GM12878 (cell line): ENCODE results near the gene B4GALT4. TPM values are rescaled to one million over a fixed set of nuclear protein-coding genes. Genes with fewer than 3 reads are reported as not detected.

Experiments used
- ATAC-seq: fragments of 200-7000 bp; cut with Tn5 transposase; 3 replicates; pipeline ENCODE4 v1.9.1; 2020; ENCODE audit warnings: mild to moderate bottlenecking, moderate library complexity
- BruUV-seq: library from RNA; stranded (reverse); fragments of 400-500 nt; replicated peaks from 2 replicates; lab custom pipeline; 2021; lab: Mats Ljungman, UMichigan
- CTCF ChIA-PET: fragments of 300-600 bp; sonication (Branson Sonifier 250); formaldehyde crosslinking; extraction: SDS; loops from one replicate; lab custom pipeline; 2021; ENCODE audit warnings: inconsistent platforms; lab: Yijun Ruan, JAX
- POLR2A ChIA-PET: fragments of 350-600 bp; formaldehyde crosslinking; extraction: SDS; loops from one replicate; lab custom pipeline; 2021; ENCODE audit warnings: inconsistent platforms; lab: Charles Lee
- RAD21 ChIA-PET: fragments of 300-600 bp; sonication (Branson Sonifier 250); formaldehyde crosslinking; loops from one replicate; lab custom pipeline; 2023; ENCODE audit warnings: antibody characterized with exemption; ENCODE audit not compliant: unreplicated experiment; lab: Charles Lee
- SMC1A ChIA-PET: fragments of 300-600 bp; sonication (Branson Sonifier 250); formaldehyde crosslinking; loops from one replicate; lab custom pipeline; 2023; ENCODE audit not compliant: unreplicated experiment, uncharacterized antibody; lab: Charles Lee
- DNase-seq: peaks from one replicate; pipeline ENCODE4 v3.0.0-alpha.2; 2011; ENCODE audit warnings: low read depth, low spot score
- FAIRE-seq: peaks from 3 replicates; lab custom pipeline; 2011; peaks lifted over from hg19 to GRCh38; lab: Jason Lieb, UNC
- H2AFZ ChIP-seq: 2 replicates; pipeline ENCODE4 v1.6.0; 2011; ENCODE audit warnings: low read depth, low read length, control low read depth; ENCODE audit not compliant: control insufficient read depth
- H3K27ac ChIP-seq: 2 replicates; pipeline ENCODE4 v1.5.1; 2011; ENCODE audit warnings: control low read depth; ENCODE audit not compliant: control insufficient read depth, insufficient read depth
- H3K27me3 ChIP-seq, 2 experiments: replicated peaks in 1 of 2; 2 replicates each; pipeline versions ENCODE4 v1.6.0 to v1.6.1; 2011; ENCODE audit warnings: low read length in 1 of 2; ENCODE audit not compliant: control insufficient read depth in 2 of 2, insufficient read depth in 2 of 2
- H3K36me3 ChIP-seq, 2 experiments: 2 replicates each; pipeline ENCODE4 v1.5.1; 2011; ENCODE audit warnings: low read length in 1 of 2; ENCODE audit not compliant: control insufficient read depth in 2 of 2, insufficient read depth in 2 of 2
- H3K4me1 ChIP-seq: 2 replicates; pipeline ENCODE4 v1.6.1; 2011; ENCODE audit warnings: mild to moderate bottlenecking, low read length, moderate library complexity, mixed read lengths; ENCODE audit not compliant: control insufficient read depth, insufficient read depth
- H3K4me2 ChIP-seq: 2 replicates; pipeline ENCODE4 v1.6.0; 2011; ENCODE audit warnings: control low read depth; ENCODE audit not compliant: control insufficient read depth, insufficient read depth
- H3K4me3 ChIP-seq: fragments of 200-600 bp; sonication (generic); 2 replicates; pipeline ENCODE4 v1.5.1; 2016
- H3K79me2 ChIP-seq: 2 replicates; pipeline ENCODE4 v1.6.0; 2011; ENCODE audit warnings: low read length; ENCODE audit not compliant: control insufficient read depth, insufficient read depth
- H3K9ac ChIP-seq: 2 replicates; pipeline ENCODE4 v1.8.0; 2011; ENCODE audit warnings: low read length, control low read depth, mixed read lengths; ENCODE audit not compliant: control insufficient read depth, insufficient read depth
- H3K9me3 ChIP-seq: replicated peaks from 3 replicates; pipeline ENCODE4 v1.5.1; 2011; ENCODE audit warnings: mild to moderate bottlenecking, low read length; ENCODE audit not compliant: control insufficient read depth, insufficient read depth
- H4K20me1 ChIP-seq: 2 replicates; pipeline ENCODE4 v1.6.0; 2011; ENCODE audit not compliant: control insufficient read depth, insufficient read depth
- BRCA1 ChIP-seq: IDR thresholded peaks from 2 replicates; pipeline ENCODE4 v1.6.1; 2011; ENCODE audit warnings: low read depth, low read length, improper control_type of control experiment
- HCFC1 ChIP-seq: fragments of 150-350 bp; IDR thresholded peaks from 2 replicates; pipeline ENCODE4 v1.6.1; 2014; ENCODE audit warnings: low read length
- HDGF ChIP-seq: fragments of 450-650 bp; IDR thresholded peaks from 2 replicates; pipeline ENCODE4 v1.6.1; 2016; ENCODE audit warnings: antibody characterized with exemption
- KDM1A ChIP-seq: fragments of 200-600 bp; sonication (generic); IDR thresholded peaks from 2 replicates; pipeline ENCODE4 v1.6.1; 2016; ENCODE audit warnings: borderline replicate concordance
- MTA2 ChIP-seq: fragments of 450-650 bp; IDR thresholded peaks from 2 replicates; pipeline ENCODE4 v1.6.1; 2016; ENCODE audit warnings: low read depth, mild to moderate bottlenecking, moderate library complexity
- MTA3 ChIP-seq: IDR thresholded peaks from 2 replicates; pipeline ENCODE4 v1.6.1; 2012; ENCODE audit warnings: low read length, inconsistent platforms, borderline replicate concordance
- NFYA ChIP-seq: IDR thresholded peaks from 2 replicates; pipeline ENCODE4 v1.6.1; 2011; ENCODE audit warnings: low read depth, mild to moderate bottlenecking, low read length, improper control_type of control experiment, borderline replicate concordance
- NFYB ChIP-seq: IDR thresholded peaks from 2 replicates; pipeline ENCODE4 v1.6.1; 2011; ENCODE audit warnings: low read depth, mild to moderate bottlenecking, low read length, improper control_type of control experiment, moderate library complexity; ENCODE audit not compliant: insufficient read depth
- SIN3A ChIP-seq: IDR thresholded peaks from 2 replicates; pipeline ENCODE4 v1.6.1; 2012; ENCODE audit warnings: low read depth, low read length, improper control_type of control experiment
- SMC3 ChIP-seq: IDR thresholded peaks from 2 replicates; pipeline ENCODE4 v1.6.1; 2011; ENCODE audit warnings: low read length, improper control_type of control experiment, borderline replicate concordance
- TARDBP ChIP-seq: IDR thresholded peaks from 2 replicates; pipeline ENCODE4 v1.6.1; 2016; ENCODE audit warnings: borderline replicate concordance
- ZNF217 ChIP-seq: fragments of 450-650 bp; IDR thresholded peaks from 2 replicates; pipeline ENCODE4 v1.6.1; 2017; ENCODE audit warnings: antibody characterized with exemption, mild to moderate bottlenecking
- ZNF24 ChIP-seq: fragments of 450-650 bp; IDR thresholded peaks from 2 replicates; pipeline ENCODE4 v1.6.1; 2017; ENCODE audit warnings: antibody characterized with exemption, mild to moderate bottlenecking
- WGBS: methylation state at CpG from one replicate; pipeline ENCODE4 v1.1.6; 2016; ENCODE audit warnings: low lambda C conversion rate; ENCODE audit not compliant: insufficient replicate concordance, insufficient coverage; ENCODE audit errors: missing lambda C conversion rate; 5-methylcytosine and 5-hydroxymethylcytosine counted together
- in situ Hi-C: fragments of 300-500 bp; cut with MboI; formaldehyde crosslinking; loops from 9 replicates; pipeline ENCODE4 v1.14.3; 2018; ENCODE audit warnings: mixed read lengths
- intact Hi-C: fragments of 100-400 bp; cut with micrococcal nuclease; formaldehyde crosslinking; loops from one replicate; pipeline ENCODE4 v1.14.2; 2022; ENCODE audit not compliant: unreplicated experiment
- polyA plus RNA-seq, 11 experiments: library from polyadenylated mRNA; depleted of rRNA in 4 of 11; unstranded in 6 of 11; stranded (reverse) in 5 of 11; fragments of >200 nt; fragmentation: Nextera tagmentation in 4 of 11; fragmentation: Illumina TruSeq in 1 of 11; extraction: Ambion mirVana in 4 of 11; extraction: Trizol in 1 of 11; gene quantifications; 1 replicate in 1 of 11; 2 replicates in 10 of 11; pipeline versions ENCODE4 v1.2.1 to v1.2.3, GENCODE V29; 2011 to 2016; ENCODE audit warnings: inconsistent platforms in 2 of 11, missing spikeins in 2 of 11, low read depth in 1 of 11
- total RNA-seq, 4 experiments: library from RNA; depleted of rRNA in 3 of 4; stranded (reverse); fragments of >200 nt in 3 of 4; fragmentation: Illumina TruSeq in 1 of 4; extraction: Trizol in 1 of 4; gene quantifications; 2 replicates each; pipeline versions ENCODE4 v1.2.1 to v1.2.3, GENCODE V29; 2013 to 2021
- TF ChIP-seq, protein P1 (sequence below): IDR thresholded peaks from 2 replicates; pipeline ENCODE4 v1.6.1; 2012; ENCODE audit warnings: mild to moderate bottlenecking, low read depth, low read length
- TF ChIP-seq, protein P2 (sequence below): IDR thresholded peaks from 2 replicates; pipeline ENCODE4 v1.6.1; 2012; ENCODE audit warnings: low read depth, low read length, improper control_type of control experiment
- TF ChIP-seq, protein P3 (sequence below): fragments of 450-650 bp; IDR thresholded peaks from 2 replicates; pipeline ENCODE4 v1.6.1; 2017; ENCODE audit warnings: mild to moderate bottlenecking
- TF ChIP-seq, protein P4 (sequence below), 3 experiments: IDR thresholded peaks in 2 of 3; conservative IDR thresholded peaks in 1 of 3; 2 replicates each; pipeline ENCODE4 v1.5.1; 2011; ENCODE audit warnings: low read depth in 3 of 3, low read length in 3 of 3, mild to moderate bottlenecking in 3 of 3, control low read depth in 2 of 3, moderate library complexity in 2 of 3, inconsistent platforms in 1 of 3, mixed read lengths in 1 of 3; ENCODE audit not compliant: control insufficient read depth in 2 of 3, insufficient read depth in 1 of 3; ENCODE audit errors: extremely low read depth in 1 of 3

Gene B4GALT4
- total and polyA plus RNA-seq, 10 of the 15 experiments (the other 5 are each of a cell fraction or from before 2014, with no cell fraction given) = 8.8 to 16.7 (median 13.1) TPM

DNA sequence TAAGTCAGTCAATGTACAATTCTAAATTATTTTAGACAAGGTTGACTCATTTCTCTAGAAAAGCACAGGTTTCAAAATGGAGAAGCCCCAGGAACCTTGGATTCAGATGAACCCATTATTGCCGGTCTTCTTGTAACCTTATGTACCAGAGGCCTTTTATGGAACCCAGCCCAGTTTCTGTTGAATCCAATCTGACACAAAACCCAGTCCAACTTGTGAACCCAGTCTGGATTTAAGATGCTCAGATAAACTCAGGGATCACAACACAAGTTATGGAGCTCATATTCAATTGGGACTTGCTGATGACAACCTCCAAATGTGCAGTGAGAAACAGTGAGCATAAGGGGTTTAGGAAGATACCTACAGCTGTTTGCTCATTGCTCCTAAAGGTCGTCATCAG lies 16.4 kb upstream of the B4GALT4 start:
- no peak for ATAC-seq
- 100% methylated on average over 2 of the region's 2 CpGs for WGBS
- RAD21 ChIA-PET = interaction anchor here (1.6 kb wide), 1 partner anchor 43 kb away, joined by 5 read pairs; no protein-coding TSS in a partner anchor
- CTCF ChIA-PET = interaction anchor here (2.4 to 3.6 kb wide), 4 partner anchors 12 to 374 kb away, joined by 6 to 34 read pairs (median 16); partner anchors contain the start of gene B4GALT4
- Histone ChIP-seq H3K27me3 (no peaks in the 10 kb centered on the region), H3K79me2 (no peaks in the 10 kb centered on the region), H3K9ac (no peak overlapping the region), H2AFZ (no peak overlapping the region), H4K20me1 (no peaks in the 10 kb centered on the region), H3K4me1 (peaks cover 10% of the 10 kb centered on the region; the same call in 1 of the 2 replicates), H3K36me3 (no peaks in the 10 kb centered on the region), H3K4me2 (no peak overlapping the region), H3K4me3 (no peak overlapping the region), H3K9me3 (peaks cover 2% of the 10 kb centered on the region; the same call in 1 of the 3 replicates), H3K27ac (no peak overlapping the region)
- POLR2A ChIA-PET = no interaction called here
- in situ Hi-C loops = no loop called here
- TF ChIP-seq, protein P1, sequence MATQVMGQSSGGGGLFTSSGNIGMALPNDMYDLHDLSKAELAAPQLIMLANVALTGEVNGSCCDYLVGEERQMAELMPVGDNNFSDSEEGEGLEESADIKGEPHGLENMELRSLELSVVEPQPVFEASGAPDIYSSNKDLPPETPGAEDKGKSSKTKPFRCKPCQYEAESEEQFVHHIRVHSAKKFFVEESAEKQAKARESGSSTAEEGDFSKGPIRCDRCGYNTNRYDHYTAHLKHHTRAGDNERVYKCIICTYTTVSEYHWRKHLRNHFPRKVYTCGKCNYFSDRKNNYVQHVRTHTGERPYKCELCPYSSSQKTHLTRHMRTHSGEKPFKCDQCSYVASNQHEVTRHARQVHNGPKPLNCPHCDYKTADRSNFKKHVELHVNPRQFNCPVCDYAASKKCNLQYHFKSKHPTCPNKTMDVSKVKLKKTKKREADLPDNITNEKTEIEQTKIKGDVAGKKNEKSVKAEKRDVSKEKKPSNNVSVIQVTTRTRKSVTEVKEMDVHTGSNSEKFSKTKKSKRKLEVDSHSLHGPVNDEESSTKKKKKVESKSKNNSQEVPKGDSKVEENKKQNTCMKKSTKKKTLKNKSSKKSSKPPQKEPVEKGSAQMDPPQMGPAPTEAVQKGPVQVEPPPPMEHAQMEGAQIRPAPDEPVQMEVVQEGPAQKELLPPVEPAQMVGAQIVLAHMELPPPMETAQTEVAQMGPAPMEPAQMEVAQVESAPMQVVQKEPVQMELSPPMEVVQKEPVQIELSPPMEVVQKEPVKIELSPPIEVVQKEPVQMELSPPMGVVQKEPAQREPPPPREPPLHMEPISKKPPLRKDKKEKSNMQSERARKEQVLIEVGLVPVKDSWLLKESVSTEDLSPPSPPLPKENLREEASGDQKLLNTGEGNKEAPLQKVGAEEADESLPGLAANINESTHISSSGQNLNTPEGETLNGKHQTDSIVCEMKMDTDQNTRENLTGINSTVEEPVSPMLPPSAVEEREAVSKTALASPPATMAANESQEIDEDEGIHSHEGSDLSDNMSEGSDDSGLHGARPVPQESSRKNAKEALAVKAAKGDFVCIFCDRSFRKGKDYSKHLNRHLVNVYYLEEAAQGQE = no peak
- no peak for TF ChIP-seq ZNF24
- no peak for TF ChIP-seq SIN3A
- TF ChIP-seq, protein P2, sequence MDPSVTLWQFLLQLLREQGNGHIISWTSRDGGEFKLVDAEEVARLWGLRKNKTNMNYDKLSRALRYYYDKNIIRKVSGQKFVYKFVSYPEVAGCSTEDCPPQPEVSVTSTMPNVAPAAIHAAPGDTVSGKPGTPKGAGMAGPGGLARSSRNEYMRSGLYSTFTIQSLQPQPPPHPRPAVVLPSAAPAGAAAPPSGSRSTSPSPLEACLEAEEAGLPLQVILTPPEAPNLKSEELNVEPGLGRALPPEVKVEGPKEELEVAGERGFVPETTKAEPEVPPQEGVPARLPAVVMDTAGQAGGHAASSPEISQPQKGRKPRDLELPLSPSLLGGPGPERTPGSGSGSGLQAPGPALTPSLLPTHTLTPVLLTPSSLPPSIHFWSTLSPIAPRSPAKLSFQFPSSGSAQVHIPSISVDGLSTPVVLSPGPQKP = no peak
- TF ChIP-seq, protein P3, sequence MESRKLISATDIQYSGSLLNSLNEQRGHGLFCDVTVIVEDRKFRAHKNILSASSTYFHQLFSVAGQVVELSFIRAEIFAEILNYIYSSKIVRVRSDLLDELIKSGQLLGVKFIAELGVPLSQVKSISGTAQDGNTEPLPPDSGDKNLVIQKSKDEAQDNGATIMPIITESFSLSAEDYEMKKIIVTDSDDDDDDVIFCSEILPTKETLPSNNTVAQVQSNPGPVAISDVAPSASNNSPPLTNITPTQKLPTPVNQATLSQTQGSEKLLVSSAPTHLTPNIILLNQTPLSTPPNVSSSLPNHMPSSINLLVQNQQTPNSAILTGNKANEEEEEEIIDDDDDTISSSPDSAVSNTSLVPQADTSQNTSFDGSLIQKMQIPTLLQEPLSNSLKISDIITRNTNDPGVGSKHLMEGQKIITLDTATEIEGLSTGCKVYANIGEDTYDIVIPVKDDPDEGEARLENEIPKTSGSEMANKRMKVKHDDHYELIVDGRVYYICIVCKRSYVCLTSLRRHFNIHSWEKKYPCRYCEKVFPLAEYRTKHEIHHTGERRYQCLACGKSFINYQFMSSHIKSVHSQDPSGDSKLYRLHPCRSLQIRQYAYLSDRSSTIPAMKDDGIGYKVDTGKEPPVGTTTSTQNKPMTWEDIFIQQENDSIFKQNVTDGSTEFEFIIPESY = no peak
- TF ChIP-seq KDM1A = no peak
- TF ChIP-seq TARDBP = no peak
- no peak for TF ChIP-seq MTA3
- TF ChIP-seq, protein P4, sequence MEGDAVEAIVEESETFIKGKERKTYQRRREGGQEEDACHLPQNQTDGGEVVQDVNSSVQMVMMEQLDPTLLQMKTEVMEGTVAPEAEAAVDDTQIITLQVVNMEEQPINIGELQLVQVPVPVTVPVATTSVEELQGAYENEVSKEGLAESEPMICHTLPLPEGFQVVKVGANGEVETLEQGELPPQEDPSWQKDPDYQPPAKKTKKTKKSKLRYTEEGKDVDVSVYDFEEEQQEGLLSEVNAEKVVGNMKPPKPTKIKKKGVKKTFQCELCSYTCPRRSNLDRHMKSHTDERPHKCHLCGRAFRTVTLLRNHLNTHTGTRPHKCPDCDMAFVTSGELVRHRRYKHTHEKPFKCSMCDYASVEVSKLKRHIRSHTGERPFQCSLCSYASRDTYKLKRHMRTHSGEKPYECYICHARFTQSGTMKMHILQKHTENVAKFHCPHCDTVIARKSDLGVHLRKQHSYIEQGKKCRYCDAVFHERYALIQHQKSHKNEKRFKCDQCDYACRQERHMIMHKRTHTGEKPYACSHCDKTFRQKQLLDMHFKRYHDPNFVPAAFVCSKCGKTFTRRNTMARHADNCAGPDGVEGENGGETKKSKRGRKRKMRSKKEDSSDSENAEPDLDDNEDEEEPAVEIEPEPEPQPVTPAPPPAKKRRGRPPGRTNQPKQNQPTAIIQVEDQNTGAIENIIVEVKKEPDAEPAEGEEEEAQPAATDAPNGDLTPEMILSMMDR (IDR thresholded peaks at IDR 0.05 in 2 of 3, conservative IDR thresholded peaks at IDR 0.05 in 1 of 3; ENCODE audit: control insufficient read depth in 2 of 3, extremely low read depth in 1 of 3, insufficient read depth in 1 of 3, low read depth in 3 of 3, low read length in 3 of 3) = no peak
- no peak for TF ChIP-seq HCFC1
- no peak for TF ChIP-seq SMC3
- TF ChIP-seq NFYB = no peak
- TF ChIP-seq BRCA1 = no peak
- no peak for TF ChIP-seq HDGF
- no peak for TF ChIP-seq MTA2
- no peak for TF ChIP-seq NFYA
- no peak for TF ChIP-seq ZNF217
- BruUV-seq = no TSS peak
- intact Hi-C loops = no loop called here
- SMC1A ChIA-PET = interaction anchor here (0.7 to 1.6 kb wide), 2 partner anchors 16 to 270 kb away, joined by 3 to 4 read pairs; partner anchors contain the start of gene B4GALT4
- DNase-seq = no peak
- FAIRE-seq = no peak
